Measurements from ENCODE around the gene C6orf47.

DNA sequence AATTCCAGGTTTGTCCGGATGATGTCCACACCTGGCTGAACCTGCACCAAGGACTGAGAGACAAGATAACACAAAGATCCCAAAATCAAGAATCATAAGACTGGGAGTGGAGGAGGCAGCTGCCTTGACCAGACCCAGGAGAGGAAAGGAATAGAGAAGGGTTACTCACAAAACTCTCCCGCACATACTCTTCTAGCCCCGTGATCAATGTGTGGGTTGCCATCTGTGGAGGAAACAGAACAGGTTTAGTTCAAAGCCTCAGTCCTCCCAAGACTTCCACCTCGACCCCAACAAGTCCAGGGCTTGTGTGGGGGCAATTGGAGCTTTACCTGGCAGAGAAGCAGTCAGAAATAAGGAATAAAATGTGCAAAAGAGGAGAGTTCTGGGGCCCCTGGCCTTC lies 19.2 kb downstream of the C6orf47 start:
- TF ChIP-seq CTCF (IDR thresholded peaks at IDR 0.05) = no peak
- no peak for TF ChIP-seq POLR2A (IDR thresholded peaks at IDR 0.05)

Data from uterus (tissue), 2 donors.